Right kidney (tissue), 1 donor: ENCODE measurements around the gene POMP.
A peak's percentile ranks its signal among the peaks of the same experiment; 100 is the strongest.

Experiments used
- DNase-seq: peaks from one replicate; pipeline ENCODE4 v3.0.0-alpha.2; 2016

POMP gene

DNA sequence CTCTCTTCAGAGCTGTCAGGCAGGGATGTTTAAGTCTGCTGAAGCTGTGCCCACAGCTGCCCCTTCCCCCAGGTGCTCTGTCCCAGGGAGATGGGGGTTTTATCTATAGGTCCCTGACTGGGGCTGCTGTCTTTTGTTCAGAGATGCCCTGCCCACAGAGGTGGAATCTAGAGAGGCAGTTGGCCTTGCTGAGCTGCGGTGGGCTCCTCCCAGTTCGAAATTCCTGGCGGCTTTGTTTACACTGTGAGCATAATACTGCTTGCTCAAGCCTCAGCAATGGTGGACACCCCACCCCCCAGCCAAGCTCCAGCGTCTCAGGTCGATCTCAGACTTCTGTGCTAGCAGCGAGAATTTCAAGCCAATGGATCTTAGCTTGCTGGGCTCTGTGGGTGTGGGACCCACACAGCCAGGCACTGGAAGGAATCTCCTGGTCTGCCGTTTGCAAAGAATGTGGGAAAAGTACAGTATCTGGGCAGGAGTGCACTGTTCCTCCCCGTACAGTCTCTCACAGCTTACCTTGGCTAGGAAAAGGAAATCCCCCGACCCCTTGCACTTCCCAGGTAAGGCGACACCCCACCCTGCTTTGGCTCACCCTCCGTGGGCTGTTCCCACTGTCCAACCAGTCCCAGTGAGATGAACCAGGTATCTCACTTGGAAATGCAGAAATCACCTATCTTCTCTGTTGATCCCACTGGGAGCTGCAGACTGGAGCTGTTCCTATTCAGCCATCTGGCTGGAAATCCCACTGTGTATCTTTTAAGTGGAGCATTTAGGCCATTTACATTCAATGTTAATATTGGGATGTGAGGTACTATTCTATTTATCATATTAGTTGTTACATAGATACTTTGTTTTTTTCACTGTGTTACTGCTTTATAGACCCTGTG lies 34.9 kb downstream of the POMP start:
- peak; percentile 8 for DNase-seq

DNA sequence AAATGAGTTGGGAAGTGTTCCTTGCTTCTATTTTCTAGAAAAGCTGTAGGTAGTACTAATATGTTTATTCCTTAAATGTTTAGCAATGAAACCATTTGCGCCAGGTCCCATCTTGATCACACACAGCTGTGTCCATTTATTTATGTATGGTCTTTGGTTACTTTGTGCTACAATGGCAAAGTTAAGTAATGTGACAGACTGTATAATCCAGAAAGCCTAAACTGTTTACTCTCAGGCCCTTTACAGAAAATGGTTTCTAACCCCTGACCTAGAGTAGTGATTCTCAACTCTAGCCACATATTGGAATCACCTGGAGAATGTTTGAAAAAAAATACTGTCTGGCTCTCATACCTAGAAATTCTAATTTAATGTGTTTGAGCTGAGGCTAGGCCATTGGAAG lies 38.5 kb downstream of the POMP start:
- no peak for DNase-seq

DNA sequence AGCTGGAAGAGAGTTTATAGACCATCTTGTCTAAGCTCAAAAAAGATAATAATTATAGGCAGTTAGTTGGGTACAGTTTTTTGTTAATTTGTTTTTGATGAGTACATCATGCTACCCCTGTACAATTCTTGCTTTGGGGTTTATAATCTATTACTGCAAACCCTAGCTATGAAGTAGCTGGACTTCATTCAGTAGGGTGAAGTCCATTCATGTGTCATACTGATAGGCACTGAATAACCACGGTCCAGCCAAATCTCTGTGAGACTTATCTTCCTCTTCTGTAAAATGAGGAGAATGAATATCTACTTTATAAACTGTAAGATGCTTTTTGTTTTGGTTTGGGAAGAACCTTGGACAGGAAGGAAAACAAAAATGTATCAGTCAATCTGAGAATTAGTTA lies 40.3 kb downstream of the POMP start:
- DNase-seq = no peak

DNA sequence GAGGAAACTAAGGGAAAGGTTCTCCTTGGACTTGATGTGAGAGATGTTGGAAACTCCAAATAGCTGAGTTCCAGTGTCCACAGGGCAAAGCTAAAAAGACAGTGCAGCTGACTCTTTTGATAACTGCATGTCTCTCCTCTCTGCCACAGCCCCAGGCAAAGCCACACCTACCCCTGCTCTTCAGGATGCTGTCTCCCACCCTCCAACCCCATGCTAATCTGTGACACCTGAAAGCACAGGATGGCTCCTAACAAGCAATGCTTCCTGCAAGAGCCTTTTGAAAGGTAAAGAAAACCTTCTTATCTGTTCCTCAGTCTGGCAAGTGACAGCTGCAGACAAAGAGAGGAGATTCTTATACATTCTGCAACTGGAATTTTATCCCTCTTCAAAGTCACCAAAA lies 45.4 kb downstream of the POMP start:
- no peak for DNase-seq

DNA sequence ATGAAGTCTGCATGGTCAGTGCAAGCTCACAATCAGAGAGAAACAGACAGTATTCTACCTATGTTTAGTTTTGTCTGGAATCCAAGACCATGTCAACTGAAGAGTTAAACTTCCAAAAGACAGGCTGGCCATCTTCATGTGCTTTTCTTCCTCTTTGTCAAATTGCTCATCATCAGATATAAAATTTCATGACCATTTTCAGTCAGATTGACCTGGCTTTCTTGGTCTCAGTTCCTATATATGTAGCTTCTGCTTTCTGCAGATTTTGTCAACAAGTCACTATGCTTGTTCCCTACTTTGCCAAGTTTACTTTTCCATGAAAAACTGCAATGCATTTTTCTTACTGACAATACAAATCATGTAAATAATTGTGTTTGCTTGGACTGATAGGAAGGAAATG lies 46.0 kb downstream of the POMP start:
- DNase-seq = no peak

DNA sequence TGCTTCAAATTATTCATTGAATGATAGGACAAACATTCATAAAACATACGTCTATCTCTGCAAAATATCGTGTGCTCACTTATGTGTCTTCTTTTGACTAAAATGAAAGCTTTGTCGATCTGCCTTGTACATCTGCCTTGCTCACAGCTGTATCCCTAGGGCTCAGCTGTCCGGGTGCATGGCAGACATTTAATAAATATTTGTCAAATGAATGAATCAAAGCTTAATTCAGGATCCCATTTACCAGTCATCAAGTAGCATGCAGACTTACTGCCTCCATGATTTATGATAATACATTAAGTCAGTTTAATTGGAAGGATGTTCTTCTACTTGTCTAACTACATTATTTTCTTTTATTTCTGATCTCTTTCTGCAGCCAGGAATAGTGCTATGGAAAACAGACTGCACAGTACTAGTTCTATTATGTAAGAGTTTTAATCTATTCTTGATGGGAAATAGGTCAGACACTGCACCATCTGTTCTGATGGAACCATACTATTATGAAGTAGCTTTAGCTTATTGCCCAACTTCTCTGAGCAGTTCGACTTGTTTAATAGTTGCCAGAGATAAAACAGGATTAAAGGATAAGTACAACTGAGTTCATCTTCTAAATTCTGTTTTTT lies 46.6 kb downstream of the POMP start:
- DNase-seq = no peak

DNA sequence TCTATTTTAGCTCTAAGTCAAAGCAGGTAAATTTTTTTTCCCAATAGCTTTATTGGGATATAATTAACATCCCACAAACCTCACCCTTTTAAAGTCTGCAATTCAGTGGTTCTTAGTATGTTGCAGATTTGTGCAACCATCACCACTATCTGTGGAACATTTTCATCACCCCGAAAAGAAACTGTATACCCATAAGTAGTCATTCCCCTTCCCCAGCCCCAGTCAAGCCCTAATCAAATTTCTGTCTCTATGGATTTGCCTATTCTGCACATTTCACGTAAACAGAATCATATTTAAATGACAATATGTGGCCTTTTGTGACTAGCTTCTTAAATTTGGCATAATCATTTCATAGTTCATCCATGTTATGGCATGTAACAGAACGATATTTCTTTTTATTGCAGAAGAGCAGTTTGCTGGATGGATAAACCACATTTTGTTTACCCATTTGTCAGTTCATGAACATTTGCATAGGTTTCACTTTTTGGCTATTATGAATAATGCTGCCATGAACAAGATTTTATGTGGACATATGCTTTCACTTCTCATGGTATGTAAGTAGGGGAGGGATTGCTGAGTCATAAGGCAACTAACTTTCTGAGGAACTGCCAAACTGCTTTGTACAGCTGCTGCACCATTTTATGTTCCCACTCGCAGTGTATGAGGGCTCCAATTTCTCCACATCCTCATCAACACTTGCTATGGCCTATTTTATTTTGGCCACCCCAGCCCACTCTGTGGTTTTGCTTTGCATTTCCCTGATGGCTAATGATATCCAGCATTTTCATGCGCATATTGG lies 48.9 kb downstream of the POMP start:
- DNase-seq = no peak

DNA sequence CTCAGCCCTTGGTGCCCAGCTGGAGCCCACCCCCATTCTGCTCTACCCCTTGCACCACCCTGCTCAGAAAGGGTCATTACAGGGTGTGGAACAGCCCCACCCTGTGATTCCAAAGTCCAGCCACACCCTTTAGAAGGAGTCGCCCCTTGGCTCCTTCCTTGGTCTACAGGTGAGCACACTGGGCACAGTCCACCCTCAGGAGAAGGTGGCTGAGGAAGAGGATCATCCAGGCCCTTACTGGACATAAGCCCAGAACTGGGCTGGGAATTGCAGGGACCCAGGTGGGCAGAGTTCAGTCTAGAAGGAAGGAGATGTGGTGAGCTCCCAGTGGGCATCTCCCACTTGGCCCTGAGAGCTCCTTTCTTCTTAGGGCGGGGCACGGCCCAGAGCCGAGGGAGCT lies 51.2 kb downstream of the POMP start:
- no peak for DNase-seq

DNA sequence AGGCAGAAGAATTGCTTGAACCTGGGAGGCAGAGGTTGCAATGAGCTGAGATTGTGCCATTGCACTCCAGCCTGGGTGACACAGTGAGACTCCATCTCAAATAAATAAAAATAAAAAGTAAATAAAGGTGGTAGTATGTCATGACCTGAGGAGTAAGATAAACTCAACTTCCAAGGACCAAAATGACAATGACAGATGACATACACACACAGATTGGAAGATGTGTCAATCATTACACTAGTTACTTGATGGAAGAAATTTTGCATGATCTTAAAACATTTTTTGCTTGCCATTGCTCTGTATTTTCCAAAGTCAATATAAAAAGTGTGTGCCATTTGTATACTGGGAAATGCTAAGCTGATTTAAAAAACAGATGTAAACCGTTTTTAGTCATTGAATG lies 55.7 kb downstream of the POMP start:
- no peak for DNase-seq

DNA sequence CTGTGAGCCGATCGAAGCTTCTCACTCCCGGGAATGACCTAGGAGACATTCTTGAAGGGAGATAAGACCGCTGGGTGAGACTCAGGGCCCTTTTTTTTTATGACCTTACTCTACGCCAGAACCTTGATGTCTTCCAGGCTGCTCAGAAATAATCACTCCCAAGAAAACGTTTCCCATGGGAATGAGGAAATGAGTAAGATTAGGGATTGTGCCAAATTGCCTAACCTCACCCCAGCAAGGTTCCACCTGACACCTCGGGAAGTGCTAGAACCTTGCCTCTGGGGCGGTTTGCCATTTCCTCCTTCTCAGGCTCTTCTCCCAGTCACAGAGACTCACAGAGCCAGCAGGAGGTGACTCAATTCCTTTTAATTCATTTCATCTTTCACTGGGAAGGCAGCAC lies 57.6 kb downstream of the POMP start:
- no peak for DNase-seq

DNA sequence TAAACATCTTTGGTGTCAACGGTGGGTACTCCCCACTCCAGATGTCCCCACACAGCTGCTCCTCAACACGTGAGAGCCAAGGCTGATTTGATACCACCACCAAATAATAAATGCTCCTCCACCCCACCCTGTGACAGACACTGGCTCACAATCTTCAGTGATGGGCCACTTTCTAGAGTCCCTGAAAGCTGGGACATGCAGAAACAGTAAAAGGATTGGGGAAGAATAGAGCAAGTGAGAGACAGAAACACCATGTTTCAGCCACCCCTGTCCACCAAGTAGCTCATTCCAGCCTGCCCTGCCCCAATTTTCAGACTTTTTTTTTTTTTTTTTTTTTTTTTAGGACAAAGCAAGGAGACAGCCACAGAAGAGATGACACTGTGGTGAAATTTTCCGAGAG lies 58.2 kb downstream of the POMP start:
- DNase-seq = no peak

DNA sequence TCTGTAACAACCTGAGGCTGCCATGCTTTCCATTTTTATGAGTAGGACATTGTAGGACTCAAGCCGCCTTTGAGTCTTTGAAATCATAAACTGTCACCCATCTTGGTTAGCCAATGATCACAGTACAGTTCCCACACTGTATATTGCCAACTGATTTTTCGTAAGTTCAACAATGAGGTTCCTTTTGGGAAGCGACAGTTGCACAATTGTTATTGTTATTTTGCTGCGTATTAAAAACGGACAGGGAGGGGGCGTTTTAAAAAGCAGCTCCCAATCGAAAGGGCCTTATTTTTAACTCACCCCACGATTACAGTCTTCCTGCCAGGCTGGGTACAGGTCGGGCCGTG lies 59.2 kb downstream of the POMP start:
- no peak for DNase-seq

DNA sequence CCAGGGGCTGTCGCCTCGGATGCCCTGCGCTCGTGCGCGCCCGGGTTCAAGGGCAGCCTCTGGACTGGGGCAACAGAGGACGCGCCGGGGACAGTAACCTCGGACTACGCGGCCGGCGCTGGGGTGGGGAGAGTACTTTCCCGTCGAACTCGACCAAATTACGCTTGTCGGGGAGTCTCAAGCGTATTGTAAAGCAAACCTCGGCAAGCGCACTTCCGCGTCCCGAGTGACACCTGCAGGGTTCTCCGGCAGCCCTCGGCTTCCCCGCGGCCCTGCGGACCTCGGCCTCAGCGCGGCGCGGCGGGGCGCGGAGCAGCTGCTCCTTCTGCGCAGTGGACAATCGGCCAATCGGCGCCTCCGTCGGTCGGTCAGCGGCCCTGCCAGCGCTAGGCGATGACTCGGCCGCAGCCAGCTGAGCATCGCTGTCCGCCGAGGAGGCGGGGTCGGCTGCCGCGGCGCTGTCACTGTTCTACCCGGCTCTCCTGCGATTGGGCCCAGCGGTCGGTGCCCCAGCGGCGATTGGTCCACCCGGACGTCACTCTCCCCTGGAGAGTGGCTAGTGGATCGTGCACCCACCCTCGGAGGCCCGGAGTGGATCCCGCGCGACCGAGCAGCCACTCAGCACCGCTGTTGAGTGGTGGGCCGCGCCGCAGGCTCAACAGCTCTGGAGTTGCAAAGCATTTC lies 59.8 kb downstream of the POMP start, which contains the start of gene SLC46A3:
Gene SLC46A3 (minus strand): TSS at position 428 of the 684 bp plus-strand sequence. CDS start 972 bp downstream, outside the sequence.
- DNase-seq = peak; percentile 89

DNA sequence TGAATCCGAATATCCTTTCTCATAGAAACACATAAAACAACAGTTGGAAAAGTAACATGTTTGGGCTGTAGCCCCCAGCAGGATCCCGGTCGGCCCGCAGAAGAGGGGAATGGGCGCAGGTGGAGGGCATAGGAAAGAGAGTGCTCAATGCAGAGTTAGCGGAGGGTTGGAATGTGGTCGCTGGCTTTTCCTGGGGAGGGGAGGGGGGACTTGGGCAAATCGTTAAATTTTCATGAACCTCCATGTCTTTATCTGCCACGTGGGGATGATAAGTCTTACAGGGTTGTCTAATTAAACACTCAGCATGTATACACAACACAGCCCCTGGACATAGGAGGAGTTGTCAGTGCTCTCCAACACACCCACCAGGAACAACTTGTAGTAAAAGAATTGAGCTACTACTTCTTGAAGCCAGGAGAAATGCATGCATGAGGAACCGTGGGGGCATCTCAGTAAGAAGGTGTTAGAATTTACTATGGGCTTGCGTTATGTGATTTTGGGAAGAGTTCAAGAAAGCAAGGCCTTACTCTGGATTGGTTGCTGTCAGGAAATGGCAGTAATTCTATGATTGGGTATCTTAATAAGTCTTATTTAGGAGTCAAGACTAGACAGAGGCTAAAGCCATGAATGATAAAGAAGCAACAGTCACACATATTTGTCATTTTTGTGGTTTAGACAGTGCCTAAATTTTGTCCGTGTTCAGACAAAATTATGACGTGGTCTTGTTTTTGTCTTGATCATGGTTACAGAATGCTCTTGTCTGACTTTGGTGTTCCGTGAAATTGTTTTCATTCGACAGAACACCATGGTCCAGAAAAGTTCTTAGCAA lies 60.5 kb downstream of the POMP start:
- no peak for DNase-seq

DNA sequence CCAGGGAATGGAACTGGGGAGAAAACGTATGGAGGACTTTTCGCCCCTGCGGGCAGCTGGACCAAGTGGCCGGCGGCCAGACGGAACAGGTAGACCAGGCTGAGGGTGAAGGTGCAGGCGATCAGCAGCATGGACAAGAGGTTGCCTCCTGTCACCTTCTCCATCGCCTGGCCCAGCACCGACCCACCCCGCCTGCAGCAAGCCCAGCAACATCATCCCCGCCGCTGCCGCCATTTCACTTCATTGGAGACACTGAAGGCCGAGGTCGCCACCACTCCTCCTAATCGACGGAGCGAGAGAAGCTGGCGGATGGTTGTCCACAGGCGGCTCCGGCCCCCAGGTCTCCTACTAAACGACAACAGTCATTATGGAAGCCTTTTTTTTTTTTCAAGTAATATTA lies 64.9 kb downstream of the POMP start:
- no peak for DNase-seq

DNA sequence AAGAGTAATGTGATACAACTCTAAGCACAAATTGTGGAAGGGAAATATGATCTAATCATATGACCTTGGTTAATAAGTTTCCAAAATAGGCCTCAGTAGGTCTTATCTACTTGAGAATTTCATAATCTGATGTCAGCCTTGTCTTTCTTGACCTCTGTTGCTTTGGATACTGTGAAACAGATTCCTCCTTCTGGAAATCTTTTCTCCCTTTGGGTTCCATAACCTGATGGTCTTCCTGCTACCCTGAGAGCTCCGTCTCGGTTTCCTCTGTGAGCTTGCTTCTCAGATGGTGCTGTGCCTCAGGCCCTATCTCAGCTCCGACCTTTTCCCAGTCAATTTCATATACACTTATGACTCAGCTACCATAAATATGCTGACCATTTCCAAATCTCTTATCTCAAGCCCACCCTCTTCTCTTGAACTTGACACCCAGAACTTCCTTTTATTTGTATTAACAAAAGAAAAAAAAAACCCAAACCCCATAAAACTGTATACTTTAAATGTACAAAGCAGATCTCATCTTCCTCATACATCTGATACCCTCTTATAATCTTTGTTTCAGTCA lies 66.2 kb downstream of the POMP start:
- DNase-seq = no peak
